NCI-H2196 treated with DMSO at 0.1 percent for 48 hours (cell line): ENCODE results near the gene MCTP2.

ENCODE experiments used
- DNase-seq: peaks from one replicate; lab custom pipeline; 2025; ENCODE audit not compliant: unreplicated experiment; lab: John Stamatoyannopoulos, UW

The MCTP2 gene, protein sequence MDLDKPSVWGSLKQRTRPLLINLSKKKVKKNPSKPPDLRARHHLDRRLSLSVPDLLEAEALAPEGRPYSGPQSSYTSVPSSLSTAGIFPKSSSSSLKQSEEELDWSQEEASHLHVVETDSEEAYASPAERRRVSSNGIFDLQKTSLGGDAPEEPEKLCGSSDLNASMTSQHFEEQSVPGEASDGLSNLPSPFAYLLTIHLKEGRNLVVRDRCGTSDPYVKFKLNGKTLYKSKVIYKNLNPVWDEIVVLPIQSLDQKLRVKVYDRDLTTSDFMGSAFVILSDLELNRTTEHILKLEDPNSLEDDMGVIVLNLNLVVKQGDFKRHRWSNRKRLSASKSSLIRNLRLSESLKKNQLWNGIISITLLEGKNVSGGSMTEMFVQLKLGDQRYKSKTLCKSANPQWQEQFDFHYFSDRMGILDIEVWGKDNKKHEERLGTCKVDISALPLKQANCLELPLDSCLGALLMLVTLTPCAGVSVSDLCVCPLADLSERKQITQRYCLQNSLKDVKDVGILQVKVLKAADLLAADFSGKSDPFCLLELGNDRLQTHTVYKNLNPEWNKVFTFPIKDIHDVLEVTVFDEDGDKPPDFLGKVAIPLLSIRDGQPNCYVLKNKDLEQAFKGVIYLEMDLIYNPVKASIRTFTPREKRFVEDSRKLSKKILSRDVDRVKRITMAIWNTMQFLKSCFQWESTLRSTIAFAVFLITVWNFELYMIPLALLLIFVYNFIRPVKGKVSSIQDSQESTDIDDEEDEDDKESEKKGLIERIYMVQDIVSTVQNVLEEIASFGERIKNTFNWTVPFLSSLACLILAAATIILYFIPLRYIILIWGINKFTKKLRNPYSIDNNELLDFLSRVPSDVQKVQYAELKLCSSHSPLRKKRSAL

DNA sequence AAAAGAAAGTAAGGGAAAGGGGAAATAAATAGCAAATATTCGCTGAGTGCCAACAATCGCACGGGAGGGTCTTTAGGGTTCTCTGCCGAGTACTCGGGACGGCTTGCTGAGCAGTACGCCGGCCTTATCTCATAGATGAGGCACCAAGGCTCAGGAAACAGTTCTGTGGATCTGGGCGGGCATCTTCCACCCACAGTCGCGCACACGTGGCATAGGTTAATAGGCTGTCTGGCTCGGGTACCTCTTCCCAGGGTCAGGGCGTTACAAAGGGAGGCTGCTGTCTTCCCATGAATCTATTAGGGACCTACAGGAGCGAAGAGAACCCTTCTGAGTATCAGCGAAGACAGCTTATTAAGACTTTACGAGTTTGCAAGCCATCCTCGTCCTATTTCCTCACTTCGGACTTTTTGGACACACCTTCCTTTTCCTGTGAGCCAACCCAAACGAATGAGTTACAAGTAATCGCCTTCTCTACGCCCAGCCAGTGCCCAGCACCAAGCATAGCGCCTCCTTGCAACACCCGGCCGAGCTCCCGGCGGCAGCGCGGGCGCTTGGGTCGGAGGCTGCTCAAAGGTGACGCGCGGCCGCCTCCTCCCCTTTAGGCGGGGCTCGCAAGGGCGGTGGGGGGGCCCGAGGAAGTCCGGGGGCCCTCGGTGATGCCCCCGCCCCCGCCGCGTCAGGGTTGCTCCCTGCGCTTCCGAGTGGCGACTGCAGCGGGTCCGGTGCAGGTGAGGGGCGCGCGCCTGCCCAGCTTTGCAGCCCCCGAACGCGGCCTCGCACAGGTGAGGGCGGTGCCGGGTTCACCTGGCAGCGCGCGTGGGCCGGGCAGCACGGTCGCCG lies at the start of gene MCTP2:
MCTP2 (plus strand) TSS at position 679 of the 840 bp plus-strand sequence. CDS start 66,705 bp downstream, outside the sequence.
- DNase-seq = no peak

DNA sequence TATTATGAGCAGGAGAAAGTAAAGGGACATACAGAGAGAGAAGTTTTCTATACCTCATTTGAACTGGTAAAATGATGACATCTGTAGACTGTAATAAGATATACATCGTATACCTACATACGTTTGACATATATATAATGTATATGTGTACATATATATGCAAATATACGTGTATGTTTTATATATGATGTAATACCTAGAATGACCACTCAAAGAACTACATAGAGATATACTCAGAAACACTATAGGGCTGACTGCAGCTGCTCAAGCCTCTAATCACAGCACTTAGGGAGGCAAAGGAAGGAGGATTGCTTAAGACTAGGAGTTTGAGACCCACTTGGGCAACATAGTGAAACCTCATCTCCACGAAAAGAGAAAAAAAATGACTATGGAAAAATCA lies 48.5 kb upstream of the MCTP2 start:
- no peak for DNase-seq

DNA sequence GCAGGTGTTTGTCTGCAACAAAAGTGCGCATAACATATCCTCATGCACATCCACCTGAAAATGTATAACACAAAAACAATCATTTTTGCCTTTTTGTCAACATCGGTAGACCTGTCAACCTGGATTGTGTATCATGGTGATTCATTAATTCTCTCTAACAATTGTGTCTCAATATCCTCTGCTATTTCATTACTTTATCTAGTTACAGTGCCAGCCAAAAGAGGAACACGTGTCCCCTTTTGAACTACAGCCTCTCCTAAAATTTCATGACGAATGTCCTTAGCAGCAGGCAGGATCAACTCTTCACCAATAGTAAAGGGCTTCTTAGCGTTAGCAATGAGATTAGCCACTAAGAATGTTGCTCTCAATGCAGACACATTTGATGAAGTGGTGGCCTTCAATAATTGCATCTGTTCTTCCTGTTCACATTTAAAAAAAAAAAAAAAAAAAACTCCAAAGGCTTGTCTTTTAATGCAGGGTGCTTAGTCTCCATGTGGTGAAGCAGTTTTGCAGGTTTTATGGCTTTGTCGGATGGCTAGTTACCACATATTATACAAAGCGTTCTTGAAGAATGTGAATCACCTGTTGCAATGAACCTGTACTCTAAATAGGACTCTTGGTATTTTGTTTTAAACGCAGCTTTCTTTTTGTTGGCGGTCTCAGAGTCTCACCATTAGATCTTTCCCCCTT lies 45.7 kb upstream of the MCTP2 start:
- DNase-seq = no peak

DNA sequence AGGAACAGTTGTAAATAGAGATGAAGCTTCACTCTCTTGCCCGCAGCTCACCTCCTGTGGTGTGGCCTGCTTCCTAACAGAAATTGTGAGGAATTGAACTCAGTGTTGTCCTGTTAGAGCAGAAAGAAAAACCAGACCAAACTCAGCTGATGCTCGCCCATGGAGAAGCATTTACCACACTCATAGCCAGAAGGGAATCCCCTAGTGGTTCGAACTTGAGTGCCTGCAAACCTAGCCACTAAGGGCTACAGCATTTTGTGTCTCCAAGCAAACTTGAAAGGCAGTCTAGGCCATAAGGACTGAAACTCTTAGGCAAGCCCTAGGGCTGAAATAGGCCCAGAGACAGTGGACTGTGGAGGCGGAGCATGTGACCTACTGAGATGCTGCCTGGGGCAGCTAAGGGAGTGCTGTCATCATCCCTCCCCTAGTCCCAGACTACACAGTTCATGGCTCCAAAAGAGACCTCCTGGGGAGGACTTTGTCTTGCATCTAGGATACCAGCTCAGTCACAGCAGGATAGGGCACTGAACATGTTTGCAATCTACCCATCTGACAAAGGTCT lies 44.5 kb upstream of the MCTP2 start:
- no peak for DNase-seq

DNA sequence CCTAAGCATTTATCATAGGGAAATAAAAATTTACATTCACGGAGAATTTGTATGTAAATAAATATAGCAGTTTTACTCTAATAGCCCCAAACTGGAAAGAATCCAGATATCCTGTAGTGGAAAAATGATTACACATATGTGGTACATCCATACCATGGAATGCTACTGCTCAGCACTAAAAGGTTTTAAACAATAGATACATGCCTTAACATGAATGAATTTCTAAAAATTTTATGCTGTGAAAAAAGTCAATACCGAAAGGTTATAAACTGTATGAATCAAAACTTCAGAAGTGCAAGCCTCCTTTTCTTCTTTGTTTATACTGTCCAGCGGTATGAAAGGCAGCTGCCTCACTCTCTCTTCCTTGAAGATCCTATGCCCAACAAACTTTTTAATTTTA lies 37.5 kb upstream of the MCTP2 start:
- DNase-seq = no peak

DNA sequence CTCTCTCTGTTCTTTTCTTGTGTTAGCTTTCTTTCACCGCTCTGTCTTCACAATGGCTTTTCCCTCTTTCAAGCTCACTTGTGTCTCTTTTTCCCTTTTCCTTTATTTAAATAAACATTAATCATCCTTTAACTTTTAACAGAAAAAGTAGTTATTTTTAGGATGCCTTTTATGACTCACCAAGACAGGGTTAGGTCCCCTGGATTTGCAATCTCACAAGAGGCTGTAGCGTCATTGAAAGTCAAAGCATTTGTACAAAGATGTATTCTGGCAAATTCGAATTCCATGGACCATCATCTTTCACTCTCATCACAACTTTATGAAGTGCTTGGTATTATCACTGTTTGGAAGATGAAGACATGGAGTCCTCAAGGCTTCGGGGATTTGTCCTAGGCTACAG lies 34.8 kb upstream of the MCTP2 start:
- no peak for DNase-seq

DNA sequence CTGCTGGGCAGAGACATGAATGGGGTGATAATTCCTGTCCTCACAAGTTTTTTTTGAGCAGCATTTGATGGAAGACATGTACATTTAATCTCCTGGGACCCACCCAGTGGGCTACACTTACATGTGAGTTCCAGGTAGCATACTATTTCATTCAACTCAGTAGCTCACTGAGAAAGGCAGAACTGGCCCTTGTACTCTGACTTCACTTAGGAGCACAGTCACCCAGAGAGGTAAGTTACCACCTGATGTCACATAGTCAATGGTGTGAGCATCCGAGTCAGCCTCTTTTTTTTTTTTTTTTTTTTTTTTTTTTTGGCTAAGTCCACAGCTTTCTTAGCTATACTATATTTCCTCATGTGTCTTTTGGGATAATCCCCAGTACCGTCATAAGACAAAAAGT lies 32.7 kb upstream of the MCTP2 start:
- no peak for DNase-seq

DNA sequence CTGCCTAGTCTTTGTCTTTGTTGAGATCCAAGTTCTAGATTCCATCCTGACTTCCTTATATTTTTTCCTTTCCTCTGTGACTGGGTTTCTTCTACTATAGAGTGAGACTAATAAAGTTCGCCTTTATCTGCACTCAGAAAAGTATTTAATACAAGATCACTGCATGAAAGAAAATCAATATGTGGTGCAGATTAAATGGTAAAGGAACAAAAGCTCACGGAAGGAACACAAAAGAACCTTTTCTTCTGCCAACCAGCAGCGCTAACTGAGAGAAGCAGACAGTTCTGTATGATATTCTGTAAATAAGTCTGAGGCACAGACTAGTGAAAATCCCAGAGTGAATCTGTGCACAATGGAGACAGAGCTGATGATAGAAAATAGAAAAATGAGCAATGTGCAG lies 31.6 kb upstream of the MCTP2 start:
- no peak for DNase-seq

DNA sequence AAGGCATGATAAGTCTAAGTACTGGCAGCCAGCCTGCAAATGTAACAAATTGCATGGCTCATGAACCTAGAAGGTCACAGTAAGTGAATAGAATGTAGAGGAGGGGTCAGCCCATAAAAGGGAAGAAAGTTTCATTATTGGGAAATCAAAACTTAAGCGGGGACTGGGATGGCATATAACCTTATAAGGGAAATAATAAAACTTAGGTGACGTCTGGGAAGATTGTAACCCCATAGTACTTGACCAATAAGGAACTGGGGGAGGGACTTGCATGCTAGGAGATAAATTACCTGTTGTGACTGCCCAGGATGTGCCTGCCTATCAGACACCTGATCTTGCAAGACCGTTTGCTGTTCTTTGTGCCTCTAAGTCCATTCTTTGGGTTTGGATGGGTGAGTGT lies 28.1 kb upstream of the MCTP2 start:
- DNase-seq = no peak

DNA sequence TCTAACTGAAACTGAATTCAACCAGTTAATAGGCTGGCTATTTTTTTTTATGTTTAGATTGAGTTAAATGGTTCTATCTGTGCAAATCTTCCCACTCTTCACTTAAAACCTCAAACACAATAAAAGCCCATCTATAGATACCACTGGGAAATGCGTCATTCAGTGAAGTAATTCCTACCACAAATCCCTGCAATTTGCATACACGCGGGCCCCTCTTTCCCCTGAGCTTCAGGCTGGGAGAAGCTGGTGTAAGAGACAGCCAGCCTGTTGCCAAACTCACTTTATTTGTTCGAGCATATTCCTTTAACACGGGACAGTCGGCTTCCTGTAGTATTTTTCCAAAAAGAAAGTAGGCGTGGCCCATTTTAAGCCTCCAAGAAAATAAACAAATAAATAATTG lies 26.0 kb upstream of the MCTP2 start:
- no peak for DNase-seq

DNA sequence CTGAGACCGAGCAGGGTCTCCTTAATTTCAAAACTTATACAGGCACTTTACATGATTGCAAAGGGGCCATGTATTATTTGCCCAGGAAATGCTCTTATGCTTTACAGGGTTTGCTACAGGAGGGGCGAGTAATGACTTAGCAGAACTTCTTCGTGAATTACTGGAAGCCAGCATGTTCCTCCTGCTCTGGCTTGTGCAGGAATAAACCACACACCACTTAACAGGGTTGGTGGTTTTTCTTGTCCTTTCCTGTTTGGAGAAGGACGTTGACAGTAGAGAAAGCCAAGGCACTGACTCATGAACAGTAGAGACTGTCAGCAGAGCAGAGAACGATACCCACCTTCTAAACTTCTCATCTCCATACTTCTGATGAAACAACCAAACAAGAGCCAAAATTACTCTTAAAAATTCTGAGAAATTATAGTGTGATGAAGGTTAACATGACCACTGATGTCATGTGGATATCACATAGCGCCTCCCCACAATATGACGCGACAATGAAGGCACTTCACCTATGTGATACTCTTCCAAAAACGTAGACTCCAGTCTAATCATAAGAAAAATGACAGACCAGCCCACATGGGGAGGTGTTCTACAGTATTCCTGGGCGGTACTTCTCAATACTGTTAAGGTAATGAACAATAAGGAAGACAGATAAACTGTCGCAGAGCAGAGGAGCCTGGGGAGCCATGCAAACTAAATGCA lies 24.7 kb upstream of the MCTP2 start:
- no peak for DNase-seq

DNA sequence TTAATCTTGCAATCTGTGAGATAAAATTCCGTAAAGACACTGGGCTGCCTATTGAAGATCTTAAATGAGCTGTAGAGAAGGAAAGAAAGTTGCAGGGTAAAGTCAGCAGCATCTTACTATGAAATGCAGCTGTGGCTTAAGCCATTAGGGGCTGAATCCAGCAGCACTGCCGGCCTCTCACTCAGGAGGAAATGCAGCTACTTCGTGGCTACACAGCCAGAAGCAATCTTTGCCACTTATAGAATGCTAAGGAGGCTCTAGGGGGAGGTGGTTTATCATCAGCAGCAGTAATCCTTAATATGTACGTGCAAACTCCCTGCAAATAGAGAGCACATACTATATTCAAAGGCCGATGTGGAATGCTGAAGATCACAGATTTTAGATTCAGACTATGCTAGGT lies 19.1 kb upstream of the MCTP2 start:
- no peak for DNase-seq

DNA sequence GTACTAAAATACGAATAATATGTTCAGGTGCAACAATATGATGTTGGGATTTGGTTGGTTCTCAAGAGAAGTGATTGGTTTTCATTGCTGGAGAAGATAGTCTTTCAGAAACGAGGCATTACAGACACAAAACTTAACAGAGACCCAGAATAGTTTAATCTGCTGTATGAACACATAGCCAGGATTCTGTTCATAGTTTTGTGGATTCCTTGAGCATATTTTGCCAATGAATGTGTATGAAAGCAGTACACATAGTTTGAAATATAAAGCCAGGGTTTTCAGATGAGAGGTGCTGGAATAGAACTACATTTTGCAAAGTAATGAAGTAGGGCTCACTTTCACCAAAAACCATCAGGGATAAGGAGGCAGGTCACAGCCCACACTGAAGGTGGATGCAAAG lies 5.7 kb upstream of the MCTP2 start:
- DNase-seq = no peak

DNA sequence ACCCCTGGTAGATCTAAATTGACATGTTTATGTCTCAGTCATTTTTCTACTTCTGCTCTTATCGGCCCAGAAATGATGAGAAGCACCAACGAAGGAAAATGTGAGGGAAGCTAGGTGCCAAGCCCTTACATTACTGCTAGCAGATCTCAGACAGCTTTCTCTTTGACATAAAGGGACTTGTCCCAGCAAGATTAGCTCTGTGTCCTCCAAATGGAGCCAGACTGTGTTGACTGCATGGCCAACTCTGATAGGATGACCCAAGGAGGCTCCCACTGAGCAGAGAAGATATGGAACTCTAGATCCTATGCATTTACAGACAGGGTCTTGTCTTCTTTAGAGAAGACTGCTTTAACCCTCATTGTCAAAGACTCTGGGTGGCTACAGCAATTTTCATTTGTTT lies 2.8 kb upstream of the MCTP2 start:
- no peak for DNase-seq

DNA sequence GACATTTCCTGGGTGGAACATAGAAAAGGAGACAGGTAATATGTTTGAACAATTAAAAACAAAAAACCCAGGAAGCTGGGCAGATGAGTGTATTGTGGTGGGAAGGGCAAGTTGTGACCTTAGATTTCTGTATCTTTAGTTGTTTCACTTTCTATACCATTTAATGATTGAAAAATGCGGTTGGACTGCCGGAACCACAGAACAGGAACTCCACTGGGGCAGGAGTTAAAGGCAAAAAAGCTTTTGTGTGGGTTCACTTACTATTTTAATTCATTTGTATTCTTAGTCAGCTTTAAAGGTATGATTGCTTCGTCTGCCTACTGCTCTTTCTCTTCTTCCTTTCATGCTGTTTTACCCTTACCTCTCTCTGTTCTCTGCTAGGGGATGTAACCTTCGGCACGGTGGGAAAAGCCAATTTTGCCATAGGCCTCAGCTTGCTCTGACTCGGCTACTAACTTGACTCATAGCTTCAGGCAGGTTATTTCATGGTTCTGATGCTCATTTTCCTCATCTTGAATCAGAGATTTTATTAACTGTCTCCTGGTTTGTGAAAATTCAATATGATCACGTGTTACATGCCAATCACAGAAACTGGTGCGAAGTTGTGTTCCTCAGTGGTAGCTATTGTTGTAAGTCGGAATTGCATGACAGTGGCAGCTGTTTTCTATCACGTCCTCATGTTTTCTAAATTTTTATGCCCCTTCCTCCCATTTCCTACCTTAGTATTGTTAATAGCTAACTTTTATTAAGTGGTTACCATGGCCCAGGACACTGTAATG lies 1.6 kb upstream of the MCTP2 start:
- no peak for DNase-seq

DNA sequence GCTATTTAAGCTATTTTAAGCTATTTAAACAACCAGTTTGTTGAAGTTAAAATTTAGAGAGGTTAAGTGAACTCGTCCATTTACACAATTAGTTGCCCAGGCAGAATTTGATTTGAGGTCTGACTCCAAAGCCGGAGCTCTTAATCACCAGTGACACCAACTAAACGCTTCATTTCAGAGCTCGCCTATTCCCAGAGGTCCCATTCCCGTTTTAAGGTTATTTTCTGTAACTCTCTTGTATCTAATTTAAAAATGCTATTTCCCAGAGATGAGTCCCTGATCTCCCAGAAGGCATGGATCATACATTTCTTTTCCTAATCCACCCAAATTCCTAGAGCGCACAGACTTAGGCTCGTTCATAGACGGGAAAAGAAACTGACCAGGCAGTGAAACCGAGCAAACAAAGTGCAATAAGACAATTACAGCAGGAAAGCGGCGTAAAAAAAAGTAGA lies 904 bp upstream of the MCTP2 start:
- no peak for DNase-seq

DNA sequence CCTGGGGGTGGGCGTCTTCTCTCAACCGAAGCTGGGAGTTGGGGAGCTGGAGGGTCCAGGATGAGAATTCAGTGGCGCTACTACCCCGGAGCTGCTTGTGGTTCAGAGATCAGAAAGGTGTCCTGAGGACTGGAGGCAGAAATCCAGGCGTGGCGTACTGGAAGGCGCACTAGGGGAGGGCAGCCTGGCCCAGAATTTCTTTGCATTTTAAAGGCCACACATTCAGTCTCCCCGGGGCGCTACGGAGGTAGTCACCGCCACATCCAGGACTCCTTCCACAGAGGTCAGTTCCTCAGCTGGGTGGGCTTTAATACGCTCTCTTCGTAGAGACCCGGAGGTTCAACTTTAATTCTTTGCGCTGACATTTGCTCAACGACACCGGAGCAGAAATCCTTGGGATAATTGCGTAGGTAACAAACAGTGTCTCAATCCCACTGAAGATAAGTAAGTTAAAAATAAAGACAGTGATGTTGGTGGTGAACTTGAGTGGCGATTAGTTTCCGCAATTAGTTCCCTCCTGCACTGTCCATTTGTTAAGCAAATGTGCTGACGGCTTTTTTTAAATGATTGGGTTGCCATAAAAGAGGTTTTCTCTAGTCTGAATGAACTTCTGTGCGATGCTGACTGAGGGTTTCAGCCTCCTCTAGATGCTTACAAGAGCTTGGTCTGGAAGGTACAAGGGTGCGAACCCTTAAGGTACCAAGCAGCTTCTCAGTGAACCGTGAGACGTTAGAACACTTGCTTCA lies 535 bp downstream of the MCTP2 start:
- DNase-seq = no peak

DNA sequence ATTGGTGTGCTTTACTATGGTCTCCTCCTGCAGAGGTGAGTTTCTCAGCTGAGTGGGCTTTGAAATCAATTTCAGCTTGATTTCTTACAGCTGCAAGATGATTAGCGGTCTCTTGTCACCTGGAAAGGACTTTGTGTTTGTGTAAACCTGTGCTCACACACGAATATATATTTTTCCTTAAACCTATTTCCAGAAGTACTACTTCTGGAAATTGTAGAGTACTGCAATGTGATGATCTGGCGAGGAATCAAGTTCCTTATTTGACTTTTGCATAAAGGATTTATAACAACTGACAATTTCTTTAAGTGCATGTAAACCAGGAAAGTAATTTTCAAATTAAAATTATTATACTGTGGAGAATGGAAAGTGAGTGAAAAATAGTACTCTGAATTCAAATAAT lies 2.1 kb downstream of the MCTP2 start:
- no peak for DNase-seq
